KG1 (cell line): ENCODE measurements around the gene DTX1.

Source experiments
- DNase-seq: peaks from one replicate; lab custom pipeline; 2025; lab: John Stamatoyannopoulos, UW

The DTX1 gene

GRCh38 chr12:113055594-113056380, 743 bp upstream of the DTX1 start:
- no peak for DNase-seq

- DNase-seq, result no peak
Measured at GRCh38 chr12:113056381-113056630, 224 bp upstream of the DTX1 start.

- no peak for DNase-seq
Measured at GRCh38 chr12:113057565-113058485, 1.3 kb downstream of the DTX1 start.

GRCh38 chr12:113058553-113058952, 2.0 kb downstream of the DTX1 start:
- DNase-seq, result no peak

GRCh38 chr12:113059071-113059595, 2.6 kb downstream of the DTX1 start:
- DNase-seq, result no peak

GRCh38 chr12:113060336-113060960, 3.9 kb downstream of the DTX1 start:
- DNase-seq, result no peak

- DNase-seq, result no peak
Measured at GRCh38 chr12:113061061-113061694, 4.6 kb downstream of the DTX1 start.

GRCh38 chr12:113062502-113063395, 6.2 kb downstream of the DTX1 start:
- no peak for DNase-seq

- DNase-seq, result no peak
Measured at GRCh38 chr12:113063396-113064350, 7.1 kb downstream of the DTX1 start.

GRCh38 chr12:113064395-113065125, 8.0 kb downstream of the DTX1 start:
- no peak for DNase-seq

GRCh38 chr12:113065126-113066007, 8.8 kb downstream of the DTX1 start:
- no peak for DNase-seq

- no peak for DNase-seq
Measured at GRCh38 chr12:113066813-113067400, 10.4 kb downstream of the DTX1 start.

- no peak for DNase-seq
Measured at GRCh38 chr12:113067987-113068935, 11.7 kb downstream of the DTX1 start.

GRCh38 chr12:113069149-113069548, 12.6 kb downstream of the DTX1 start:
- no peak for DNase-seq

GRCh38 chr12:113069751-113070116, 13.2 kb downstream of the DTX1 start:
- DNase-seq, result no peak

GRCh38 chr12:113070117-113070906, 13.8 kb downstream of the DTX1 start:
- DNase-seq, result peak; percentile 20
